GM12878 (cell line): ENCODE results near the gene SLC7A1. TPM values are rescaled to one million over a fixed set of nuclear protein-coding genes. Genes with fewer than 3 reads are reported as not detected.

Experiments
- ATAC-seq: fragments of 200-7000 bp; cut with Tn5 transposase; 3 replicates; pipeline ENCODE4 v1.9.1; 2020; ENCODE audit warnings: mild to moderate bottlenecking, moderate library complexity
- BruUV-seq: library from RNA; stranded (reverse); fragments of 400-500 nt; replicated peaks from 2 replicates; lab custom pipeline; 2021; lab: Mats Ljungman, UMichigan
- CTCF ChIA-PET: fragments of 300-600 bp; sonication (Branson Sonifier 250); formaldehyde crosslinking; extraction: SDS; loops from one replicate; lab custom pipeline; 2021; ENCODE audit warnings: inconsistent platforms; lab: Yijun Ruan, JAX
- POLR2A ChIA-PET: fragments of 350-600 bp; formaldehyde crosslinking; extraction: SDS; loops from one replicate; lab custom pipeline; 2021; ENCODE audit warnings: inconsistent platforms; lab: Charles Lee
- RAD21 ChIA-PET: fragments of 300-600 bp; sonication (Branson Sonifier 250); formaldehyde crosslinking; loops from one replicate; lab custom pipeline; 2023; ENCODE audit warnings: antibody characterized with exemption; ENCODE audit not compliant: unreplicated experiment; lab: Charles Lee
- SMC1A ChIA-PET: fragments of 300-600 bp; sonication (Branson Sonifier 250); formaldehyde crosslinking; loops from one replicate; lab custom pipeline; 2023; ENCODE audit not compliant: unreplicated experiment, uncharacterized antibody; lab: Charles Lee
- DNase-seq: peaks from one replicate; pipeline ENCODE4 v3.0.0-alpha.2; 2011; ENCODE audit warnings: low read depth, low spot score
- FAIRE-seq: peaks from 3 replicates; lab custom pipeline; 2011; peaks lifted over from hg19 to GRCh38; lab: Jason Lieb, UNC
- H2AFZ ChIP-seq: 2 replicates; pipeline ENCODE4 v1.6.0; 2011; ENCODE audit warnings: low read depth, low read length, control low read depth; ENCODE audit not compliant: control insufficient read depth
- H3K27ac ChIP-seq: 2 replicates; pipeline ENCODE4 v1.5.1; 2011; ENCODE audit warnings: control low read depth; ENCODE audit not compliant: control insufficient read depth, insufficient read depth
- H3K27me3 ChIP-seq, 2 experiments: replicated peaks in 1 of 2; 2 replicates each; pipeline versions ENCODE4 v1.6.0 to v1.6.1; 2011; ENCODE audit warnings: low read length in 1 of 2; ENCODE audit not compliant: control insufficient read depth in 2 of 2, insufficient read depth in 2 of 2
- H3K36me3 ChIP-seq, 2 experiments: 2 replicates each; pipeline ENCODE4 v1.5.1; 2011; ENCODE audit warnings: low read length in 1 of 2; ENCODE audit not compliant: control insufficient read depth in 2 of 2, insufficient read depth in 2 of 2
- H3K4me1 ChIP-seq: 2 replicates; pipeline ENCODE4 v1.6.1; 2011; ENCODE audit warnings: mild to moderate bottlenecking, low read length, moderate library complexity, mixed read lengths; ENCODE audit not compliant: control insufficient read depth, insufficient read depth
- H3K4me2 ChIP-seq: 2 replicates; pipeline ENCODE4 v1.6.0; 2011; ENCODE audit warnings: control low read depth; ENCODE audit not compliant: control insufficient read depth, insufficient read depth
- H3K4me3 ChIP-seq: fragments of 200-600 bp; sonication (generic); 2 replicates; pipeline ENCODE4 v1.5.1; 2016
- H3K79me2 ChIP-seq: 2 replicates; pipeline ENCODE4 v1.6.0; 2011; ENCODE audit warnings: low read length; ENCODE audit not compliant: control insufficient read depth, insufficient read depth
- H3K9ac ChIP-seq: 2 replicates; pipeline ENCODE4 v1.8.0; 2011; ENCODE audit warnings: low read length, control low read depth, mixed read lengths; ENCODE audit not compliant: control insufficient read depth, insufficient read depth
- H3K9me3 ChIP-seq: replicated peaks from 3 replicates; pipeline ENCODE4 v1.5.1; 2011; ENCODE audit warnings: mild to moderate bottlenecking, low read length; ENCODE audit not compliant: control insufficient read depth, insufficient read depth
- H4K20me1 ChIP-seq: 2 replicates; pipeline ENCODE4 v1.6.0; 2011; ENCODE audit not compliant: control insufficient read depth, insufficient read depth
- E2F8 ChIP-seq: fragments of 450-650 bp; IDR thresholded peaks from 2 replicates; pipeline ENCODE4 v1.6.1; 2018; ENCODE audit warnings: mild to moderate bottlenecking, low read depth, moderate library complexity; ENCODE audit not compliant: partially characterized antibody
- EED ChIP-seq: sonication (generic); IDR thresholded peaks from 2 replicates; pipeline ENCODE4 v1.6.1; 2016; ENCODE audit warnings: antibody characterized with exemption, low read depth
- FOXK2 ChIP-seq: fragments of 450-650 bp; IDR thresholded peaks from 2 replicates; pipeline ENCODE4 v1.6.1; 2017; ENCODE audit warnings: mild to moderate bottlenecking, moderate library complexity
- IKZF1 ChIP-seq: fragments of 450-650 bp; conservative IDR thresholded peaks from 2 replicates; pipeline ENCODE4 v1.6.1; 2017; ENCODE audit warnings: antibody characterized with exemption, mild to moderate bottlenecking
- NR2C2 ChIP-seq: IDR thresholded peaks from 2 replicates; pipeline ENCODE4 v1.6.1; 2011; ENCODE audit warnings: borderline replicate concordance, low read depth; ENCODE audit not compliant: control insufficient read depth, insufficient read length
- RAD51 ChIP-seq: fragments of 450-650 bp; IDR thresholded peaks from 2 replicates; pipeline ENCODE4 v1.6.1; 2016; ENCODE audit warnings: moderate library complexity, mild to moderate bottlenecking, inconsistent platforms
- STAT1 ChIP-seq: fragments of 450-650 bp; conservative IDR thresholded peaks from 2 replicates; pipeline ENCODE4 v1.6.1; 2014; ENCODE audit warnings: antibody characterized with exemption, mild to moderate bottlenecking
- ZBTB4 ChIP-seq: fragments of 450-650 bp; formaldehyde crosslinking; IDR thresholded peaks from 2 replicates; pipeline ENCODE4 v1.4.0; 2022; ENCODE audit warnings: mild to moderate bottlenecking, moderate library complexity
- WGBS: methylation state at CpG from one replicate; pipeline ENCODE4 v1.1.6; 2016; ENCODE audit warnings: low lambda C conversion rate; ENCODE audit not compliant: insufficient replicate concordance, insufficient coverage; ENCODE audit errors: missing lambda C conversion rate; 5-methylcytosine and 5-hydroxymethylcytosine counted together
- in situ Hi-C: fragments of 300-500 bp; cut with MboI; formaldehyde crosslinking; loops from 9 replicates; pipeline ENCODE4 v1.14.3; 2018; ENCODE audit warnings: mixed read lengths
- intact Hi-C: fragments of 100-400 bp; cut with micrococcal nuclease; formaldehyde crosslinking; loops from one replicate; pipeline ENCODE4 v1.14.2; 2022; ENCODE audit not compliant: unreplicated experiment
- polyA plus RNA-seq, 11 experiments: library from polyadenylated mRNA; depleted of rRNA in 4 of 11; unstranded in 6 of 11; stranded (reverse) in 5 of 11; fragments of >200 nt; fragmentation: Nextera tagmentation in 4 of 11; fragmentation: Illumina TruSeq in 1 of 11; extraction: Ambion mirVana in 4 of 11; extraction: Trizol in 1 of 11; gene quantifications; 1 replicate in 1 of 11; 2 replicates in 10 of 11; pipeline versions ENCODE4 v1.2.1 to v1.2.3, GENCODE V29; 2011 to 2016; ENCODE audit warnings: inconsistent platforms in 2 of 11, missing spikeins in 2 of 11, low read depth in 1 of 11
- total RNA-seq, 4 experiments: library from RNA; depleted of rRNA in 3 of 4; stranded (reverse); fragments of >200 nt in 3 of 4; fragmentation: Illumina TruSeq in 1 of 4; extraction: Trizol in 1 of 4; gene quantifications; 2 replicates each; pipeline versions ENCODE4 v1.2.1 to v1.2.3, GENCODE V29; 2013 to 2021

Gene SLC7A1
- total and polyA plus RNA-seq, 10 of the 15 experiments (the other 5 are each of a cell fraction or from before 2014, with no cell fraction given): 6.4 to 91.7 (median 23.4) TPM

- Histone ChIP-seq H4K20me1 (peaks cover 6% of the 10 kb centered on the region; the same call in 1 of the 2 replicates), H3K4me3 (peak overlapping the region; percentile 70)
- intact Hi-C loops: loop anchor here (5.0 to 10.0 kb wide), 2 partner anchors 164 to 251 kb away; no protein-coding TSS in a partner anchor
Observed at GRCh38 chr13:29593605-29594297, 1.7 kb downstream of the SLC7A1 start.

GRCh38 chr13:29591310-29591709 is 4.2 kb downstream of the SLC7A1 start:
- Histone ChIP-seq H3K27me3 (no peaks in the 10 kb centered on the region), H3K4me3 (peak overlapping the region; percentile 20; the same call in 1 of the 2 replicates), H3K4me2 (peak overlapping the region; percentile 80; the same call in 1 of the 2 replicates), H3K4me1 (peaks cover 3% of the 10 kb centered on the region; the same call in 1 of the 2 replicates), H3K9ac (no peak overlapping the region), H2AFZ (no peak overlapping the region), H3K79me2 (peaks cover 86% of the 10 kb centered on the region), H3K9me3 (no peaks in the 10 kb centered on the region), H3K27ac (no peak overlapping the region), H4K20me1 (peaks cover 10% of the 10 kb centered on the region), H3K36me3 (peaks cover 2 to 14% of the 10 kb centered on the region in 2 experiments)
- DNase-seq (no peak), ATAC-seq (no peak), FAIRE-seq (no peak)
- POLR2A ChIA-PET: interaction anchor here (0.6 kb wide), 1 partner anchor 680 kb away, joined by 4 read pairs; no protein-coding TSS in a partner anchor
- 82% methylated on average over 5 of the region's 5 CpGs for WGBS
- CTCF ChIA-PET: interaction anchor here (0.7 kb wide), 1 partner anchor 48 kb away, joined by 3 read pairs; no protein-coding TSS in a partner anchor
- intact Hi-C loops: loop anchor here (5.0 to 10.0 kb wide), 2 partner anchors 166 to 253 kb away; no protein-coding TSS in a partner anchor
- in situ Hi-C loops: no loop called here
- SMC1A ChIA-PET: interaction anchor here (0.6 kb wide), 1 partner anchor 16 kb away, joined by 3 read pairs; no protein-coding TSS in a partner anchor
- RAD21 ChIA-PET: no interaction called here
- BruUV-seq: no TSS peak
- TF ChIP-seq EED (no peak), E2F8 (no peak), NR2C2 (no peak), ZBTB4 (no peak), STAT1 (no peak), IKZF1 (no peak)

More at GRCh38 chr13:29593605-29594297, 1.7 kb downstream of the SLC7A1 start:
- POLR2A ChIA-PET: no interaction called here
- Histone ChIP-seq H3K27ac (peak overlapping the region; percentile 96), H3K79me2 (peaks cover 65% of the 10 kb centered on the region), H3K9me3 (no peaks in the 10 kb centered on the region), H3K9ac (peak overlapping the region; percentile 91), H3K27me3 (no peaks in the 10 kb centered on the region), H3K36me3 (peaks cover 0 to 6% of the 10 kb centered on the region in 2 experiments), H3K4me1 (peaks cover 3% of the 10 kb centered on the region; the same call in 1 of the 2 replicates), H3K4me2 (peak overlapping the region; percentile 93), H2AFZ (no peak overlapping the region)
- SMC1A ChIA-PET: no interaction called here
- ATAC-seq (no peak), FAIRE-seq (no peak), DNase-seq (no peak)
- 13% methylated on average over 8 of the region's 8 CpGs for WGBS
- TF ChIP-seq RAD51 (peak; percentile 42), FOXK2 (no peak)
- no TSS peak for BruUV-seq
- RAD21 ChIA-PET: no interaction called here
- CTCF ChIA-PET: no interaction called here
- in situ Hi-C loops: no loop called here
